ENCODE data around the gene TPCN2. TPM values are rescaled to one million over a fixed set of nuclear protein-coding genes. Genes with fewer than 3 reads are reported as not detected.

The TPCN2 gene
- total RNA-seq, 2 donors from 2014 or later, result 4.2 to 5.3 TPM

DNA sequence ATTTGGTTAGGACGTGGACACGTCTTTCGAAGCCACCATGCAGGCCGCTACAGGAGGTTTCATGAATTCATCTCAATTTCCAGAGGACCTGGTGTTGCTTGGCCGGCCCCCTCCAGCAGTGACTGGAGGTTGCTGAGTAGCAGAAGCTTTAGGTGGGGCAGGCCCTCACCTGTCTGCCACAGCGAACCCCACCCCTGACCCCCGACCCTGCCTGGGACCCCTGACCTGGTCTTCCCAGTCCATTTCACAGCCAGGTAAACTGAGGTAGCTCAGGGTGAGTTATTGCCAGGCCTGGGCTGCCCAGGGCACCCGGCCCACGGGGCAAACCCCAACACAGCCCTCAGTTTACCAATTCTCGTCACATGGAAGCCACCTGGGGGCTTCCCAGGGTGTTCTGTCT is 67.9 kb downstream of the TPCN2 start:
- DNase-seq (ENCODE audit: low spot score), result no peak
- H3K27ac ChIP-seq, result no peak overlapping the region
- peaks cover 0 to 4% of the 10 kb centered on the region in 2 donors for H3K9me3 ChIP-seq

GRCh38 chr11:69119190-69119589 is 70.5 kb downstream of the TPCN2 start:
- Histone ChIP-seq H3K9me3 (peaks cover 0 to 4% of the 10 kb centered on the region in 2 donors), H3K27me3 (no peaks in the 10 kb centered on the region), H3K4me1 (peaks cover 0 to 44% of the 10 kb centered on the region in 2 donors), H3K36me3 (no peaks in the 10 kb centered on the region), H3K27ac (no peak overlapping the region), H3K4me3 (no peak overlapping the region)
- no peak for DNase-seq (ENCODE audit: low spot score)
- TF ChIP-seq, protein P1, sequence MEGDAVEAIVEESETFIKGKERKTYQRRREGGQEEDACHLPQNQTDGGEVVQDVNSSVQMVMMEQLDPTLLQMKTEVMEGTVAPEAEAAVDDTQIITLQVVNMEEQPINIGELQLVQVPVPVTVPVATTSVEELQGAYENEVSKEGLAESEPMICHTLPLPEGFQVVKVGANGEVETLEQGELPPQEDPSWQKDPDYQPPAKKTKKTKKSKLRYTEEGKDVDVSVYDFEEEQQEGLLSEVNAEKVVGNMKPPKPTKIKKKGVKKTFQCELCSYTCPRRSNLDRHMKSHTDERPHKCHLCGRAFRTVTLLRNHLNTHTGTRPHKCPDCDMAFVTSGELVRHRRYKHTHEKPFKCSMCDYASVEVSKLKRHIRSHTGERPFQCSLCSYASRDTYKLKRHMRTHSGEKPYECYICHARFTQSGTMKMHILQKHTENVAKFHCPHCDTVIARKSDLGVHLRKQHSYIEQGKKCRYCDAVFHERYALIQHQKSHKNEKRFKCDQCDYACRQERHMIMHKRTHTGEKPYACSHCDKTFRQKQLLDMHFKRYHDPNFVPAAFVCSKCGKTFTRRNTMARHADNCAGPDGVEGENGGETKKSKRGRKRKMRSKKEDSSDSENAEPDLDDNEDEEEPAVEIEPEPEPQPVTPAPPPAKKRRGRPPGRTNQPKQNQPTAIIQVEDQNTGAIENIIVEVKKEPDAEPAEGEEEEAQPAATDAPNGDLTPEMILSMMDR (IDR thresholded peaks at IDR 0.05), result no peak

More for the DNA sequence above, 67.9 kb downstream of the TPCN2 start:
- Histone ChIP-seq H3K27me3 (no peaks in the 10 kb centered on the region), H3K36me3 (no peaks in the 10 kb centered on the region), H3K4me1 (peaks cover 0 to 18% of the 10 kb centered on the region in 2 donors), H3K4me3 (no peak overlapping the region)
- TF ChIP-seq, protein P1 (IDR thresholded peaks at IDR 0.05), result no peak

- Histone ChIP-seq H3K9me3 (peaks cover 0 to 4% of the 10 kb centered on the region in 2 donors), H3K27me3 (no peaks in the 10 kb centered on the region), H3K27ac (no peak overlapping the region), H3K36me3 (no peaks in the 10 kb centered on the region), H3K4me3 (no peak overlapping the region), H3K4me1 (peaks cover 0 to 36% of the 10 kb centered on the region in 2 donors)
- DNase-seq (ENCODE audit: low spot score), result no peak
- TF ChIP-seq, protein P1 (IDR thresholded peaks at IDR 0.05), result no peak
These were observed 71.6 kb downstream of the TPCN2 start for GRCh38 chr11:69120096-69120875.

- no peak for DNase-seq (ENCODE audit: low spot score)
- H3K27ac ChIP-seq, result no peak overlapping the region
These were observed 72.3 kb downstream of the TPCN2 start for GRCh38 chr11:69121021-69121420.

GRCh38 chr11:69121621-69122325 is 73.0 kb downstream of the TPCN2 start:
- no peak for DNase-seq (ENCODE audit: low spot score)
- Histone ChIP-seq H3K9me3 (peaks cover 0 to 4% of the 10 kb centered on the region in 2 donors), H3K27ac (peak overlapping the region in 1 of 2 donors; percentile 29), H3K4me3 (no peak overlapping the region), H3K4me1 (peaks cover 0 to 32% of the 10 kb centered on the region in 2 donors), H3K27me3 (no peaks in the 10 kb centered on the region), H3K36me3 (no peaks in the 10 kb centered on the region)
- TF ChIP-seq, protein P1 (IDR thresholded peaks at IDR 0.05), result no peak

More at GRCh38 chr11:69121021-69121420, 72.3 kb downstream of the TPCN2 start:
- peaks cover 0 to 29% of the 10 kb centered on the region in 2 donors for H3K4me1 ChIP-seq
- H3K9me3 ChIP-seq, result peaks cover 0 to 4% of the 10 kb centered on the region in 2 donors
- H3K27me3 ChIP-seq, result no peaks in the 10 kb centered on the region
- H3K4me3 ChIP-seq, result no peak overlapping the region
- H3K36me3 ChIP-seq, result no peaks in the 10 kb centered on the region
- TF ChIP-seq, protein P1 (IDR thresholded peaks at IDR 0.05), result no peak
